Right renal pelvis (tissue), 4 donors: ENCODE results near the gene ZNF804A. TPM values are rescaled to one million over a fixed set of nuclear protein-coding genes. Genes with fewer than 3 reads are reported as not detected.

Experiments
- DNase-seq, 4 donors: peaks; one replicate each; pipeline ENCODE4 v3.0.0-alpha.2; 2013; ENCODE audit warnings: low read depth in 4 of 4, low spot score in 3 of 4, missing footprints in 1 of 4
- polyA plus RNA-seq, 4 donors: library from polyadenylated mRNA; unstranded; fragments of 120-200 nt; gene quantifications; one replicate each; pipeline ENCODE4 v1.2.1, GENCODE V29; 2013; ENCODE audit not compliant: insufficient read length in 4 of 4

The ZNF804A gene
- polyA plus RNA-seq: 1 to 10 TPM; 1.3 to 2.0 (median 2.0) TPM

DNA sequence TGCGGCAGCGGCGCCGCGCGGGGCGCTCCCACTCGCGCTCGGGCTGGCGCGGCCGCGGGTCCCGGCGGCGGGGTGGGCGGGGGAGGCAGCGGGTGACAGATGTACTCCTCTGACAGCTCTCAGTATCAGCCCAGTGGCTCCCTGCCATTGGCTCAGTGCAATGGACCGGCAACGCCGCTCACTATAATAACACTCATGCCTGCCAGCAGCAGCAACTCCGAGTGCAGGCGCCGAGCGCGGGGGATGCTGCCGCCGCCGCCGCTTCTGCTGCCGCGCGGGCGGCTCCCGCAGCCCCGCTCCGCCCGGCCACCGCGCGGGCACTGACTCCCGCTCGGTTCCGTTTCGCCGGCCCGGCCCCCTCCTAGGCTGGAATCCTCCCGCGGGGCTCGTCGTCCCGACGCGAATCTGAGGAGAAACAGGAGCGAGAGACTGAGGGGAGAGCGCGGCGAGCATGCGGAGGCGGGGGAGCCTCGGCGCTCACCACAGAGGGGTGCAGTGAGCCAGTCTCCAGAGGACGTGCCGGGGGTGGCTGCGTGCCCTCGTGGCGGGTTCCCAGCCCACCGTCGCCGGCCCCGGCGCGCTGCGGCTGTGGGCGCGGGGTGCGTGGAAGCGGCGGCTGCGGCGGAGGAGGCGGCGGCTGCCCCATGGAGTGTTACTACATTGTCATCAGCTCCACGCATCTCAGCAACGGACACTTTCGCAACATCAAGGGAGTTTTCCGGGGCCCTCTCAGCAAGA is at the start of gene ZNF804A:
Gene ZNF804A (plus strand): TSS at position 214 of the 738 bp plus-strand sequence. CDS start 431 bp downstream, at position 645.
- DNase-seq: peak in 1 of 4 donors; percentile 39

DNA sequence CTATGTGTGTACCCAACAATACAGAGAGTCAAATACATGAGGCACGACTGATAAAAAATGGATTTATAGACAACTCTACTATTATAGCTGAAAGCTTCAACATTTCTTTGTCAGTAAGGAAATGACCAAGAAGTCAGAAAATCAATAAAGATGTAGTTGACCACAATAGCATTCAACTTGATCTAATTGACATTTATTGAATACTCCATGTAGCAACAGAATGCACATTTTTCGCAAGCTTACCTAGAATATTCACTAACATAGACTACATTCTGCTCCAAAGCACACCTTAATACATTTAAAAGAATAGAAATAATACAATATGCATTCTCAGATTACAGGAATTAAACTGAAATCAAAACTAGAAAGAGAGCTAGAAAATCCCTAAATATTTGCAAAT is 49.2 kb upstream of the ZNF804A start:
- no peak for DNase-seq

DNA sequence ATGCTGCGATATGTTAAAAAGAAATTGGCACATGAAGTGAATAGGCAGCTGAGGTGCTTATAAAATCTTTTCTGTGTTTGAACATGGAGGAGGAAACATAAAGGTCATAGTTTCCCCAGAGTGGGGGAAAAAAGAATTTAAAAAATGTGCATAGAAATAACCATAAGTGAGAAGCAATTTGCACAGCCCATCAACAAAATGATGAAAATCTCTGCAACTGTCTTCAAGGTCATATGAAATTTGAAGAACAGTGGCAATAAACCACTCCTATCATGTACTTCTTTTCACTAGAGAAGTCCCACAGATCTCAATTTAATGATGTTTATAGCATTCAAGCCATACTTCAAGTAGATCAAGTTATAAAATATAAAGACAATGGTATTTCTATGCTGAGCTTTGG is 46.7 kb upstream of the ZNF804A start:
- DNase-seq: no peak

DNA sequence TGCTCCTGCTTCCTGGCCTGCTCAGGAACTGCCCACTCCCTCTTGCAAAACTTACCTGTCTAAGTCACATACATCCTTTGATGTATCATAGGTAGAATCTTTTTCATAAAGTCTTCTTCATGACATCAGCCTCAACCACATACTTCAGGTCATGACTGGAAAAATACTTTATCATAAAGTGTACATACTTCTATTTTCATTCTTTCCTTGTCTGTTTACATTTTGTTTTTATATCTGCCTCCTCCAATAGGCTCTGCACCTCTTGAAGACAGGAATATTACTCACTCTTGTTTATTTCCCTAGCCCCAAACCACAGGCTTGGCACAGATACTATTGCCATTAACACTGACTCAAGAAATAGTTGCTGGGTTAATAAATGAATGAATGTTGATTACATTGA is 43.6 kb upstream of the ZNF804A start:
- no peak for DNase-seq

DNA sequence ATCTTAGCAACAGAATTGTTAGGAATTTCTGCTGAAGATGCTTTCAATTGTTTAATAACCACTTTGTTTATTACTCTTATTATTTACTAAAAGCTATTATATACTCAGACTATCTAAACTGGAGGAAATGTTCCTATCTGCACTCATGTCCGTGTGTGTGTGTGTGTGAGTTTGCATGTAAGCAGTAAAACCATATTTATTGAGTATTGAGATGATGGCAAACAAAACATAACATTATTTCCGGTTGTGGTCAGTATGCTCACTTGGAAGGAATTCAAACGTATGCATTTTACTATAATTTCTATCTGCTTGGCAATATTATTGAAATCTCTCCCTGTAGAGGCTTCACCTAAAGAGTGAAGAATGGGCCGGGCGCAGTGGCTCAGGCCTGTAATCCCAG is 43.0 kb upstream of the ZNF804A start:
- no peak for DNase-seq

DNA sequence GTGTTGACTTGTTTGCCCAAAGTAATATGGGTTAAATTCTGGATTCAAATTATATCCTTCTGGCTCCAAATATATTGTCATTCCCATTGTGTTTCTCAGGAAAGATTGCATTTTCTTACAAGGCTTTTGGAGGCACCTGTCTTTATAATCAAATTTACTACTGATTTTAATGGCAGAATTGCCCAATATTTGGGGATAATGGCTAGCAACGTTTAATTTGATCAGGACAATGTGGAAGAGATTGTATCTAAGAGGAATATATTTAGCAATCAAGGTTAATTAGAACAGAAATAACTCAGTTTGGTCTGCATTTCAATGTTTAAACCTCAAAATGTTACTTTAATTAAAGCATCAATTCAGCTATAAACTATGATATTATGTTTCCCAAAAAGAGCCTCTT is 41.7 kb upstream of the ZNF804A start:
- no peak for DNase-seq

DNA sequence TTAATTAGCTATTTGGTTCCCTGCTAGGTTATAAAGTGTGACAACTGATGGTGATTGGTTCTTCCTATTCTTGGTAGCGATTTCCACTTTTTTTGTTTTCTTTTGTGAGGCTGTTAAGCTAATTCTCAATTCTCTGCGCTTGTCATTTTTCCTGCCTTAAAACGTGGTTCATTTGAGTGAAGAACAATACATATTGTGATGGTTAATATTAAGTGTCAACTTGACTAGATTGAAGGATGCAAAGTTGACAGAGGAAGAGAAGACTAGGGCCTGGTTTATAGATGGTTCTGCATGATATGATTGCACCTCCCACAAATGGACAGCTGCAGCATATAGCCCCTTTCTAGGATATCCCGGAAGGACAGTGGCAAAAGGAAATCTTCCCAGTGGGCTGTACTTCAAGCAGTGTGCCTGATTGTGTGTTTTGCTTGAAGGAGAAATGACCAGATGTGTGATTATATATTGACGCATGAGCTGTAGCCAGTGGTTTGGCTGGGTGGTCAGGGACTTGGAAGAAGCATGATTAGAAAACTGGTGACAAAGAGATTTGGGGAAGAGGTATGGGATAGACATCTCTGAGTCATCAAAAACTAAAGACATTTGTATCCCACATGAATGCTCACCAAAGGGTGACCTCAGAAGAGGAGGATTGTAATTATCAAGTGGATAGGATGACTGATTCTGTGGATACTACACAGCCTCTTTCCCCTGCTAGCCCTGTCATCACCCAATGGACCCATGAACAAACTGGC is 39.4 kb upstream of the ZNF804A start:
- no peak for DNase-seq

DNA sequence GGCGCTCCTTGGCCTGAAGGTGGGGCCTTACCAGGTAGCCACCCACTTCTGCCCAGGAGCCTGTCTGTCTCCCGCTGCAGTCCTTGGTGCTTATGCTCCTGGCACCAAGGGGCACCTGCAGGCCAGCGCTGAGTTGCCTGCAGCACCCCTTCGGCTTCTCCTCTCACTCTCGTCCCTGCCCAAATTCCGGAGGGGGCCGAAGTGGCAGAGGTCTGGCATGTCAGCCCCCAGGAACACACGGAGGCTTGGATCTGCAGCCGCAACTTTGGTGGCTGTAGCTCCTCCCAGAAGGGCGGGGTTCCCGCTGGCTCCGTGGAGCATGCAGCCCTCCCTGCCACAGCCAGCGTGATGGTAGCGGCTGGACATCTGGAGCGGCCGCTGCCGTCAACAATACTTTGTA is 37.7 kb upstream of the ZNF804A start:
- DNase-seq: no peak

DNA sequence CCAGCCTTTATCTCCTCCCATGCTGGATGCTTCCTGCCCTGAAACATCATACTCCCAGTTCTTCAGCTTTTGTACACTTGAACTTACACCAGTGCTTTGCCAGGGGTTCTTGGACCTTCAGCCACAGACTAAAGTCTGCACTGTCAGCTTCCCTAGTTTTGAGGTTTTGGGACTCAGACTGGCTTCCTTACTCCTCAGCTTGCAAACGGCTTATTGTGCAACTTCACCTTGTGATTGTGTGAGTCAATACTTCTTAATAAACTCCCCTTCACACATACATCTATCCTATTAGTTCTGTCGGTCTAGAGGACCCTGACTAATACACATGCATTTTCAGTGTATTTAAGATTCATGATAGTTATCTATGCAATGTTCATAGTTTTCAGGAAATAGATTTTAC is 35.8 kb upstream of the ZNF804A start:
- DNase-seq: no peak

DNA sequence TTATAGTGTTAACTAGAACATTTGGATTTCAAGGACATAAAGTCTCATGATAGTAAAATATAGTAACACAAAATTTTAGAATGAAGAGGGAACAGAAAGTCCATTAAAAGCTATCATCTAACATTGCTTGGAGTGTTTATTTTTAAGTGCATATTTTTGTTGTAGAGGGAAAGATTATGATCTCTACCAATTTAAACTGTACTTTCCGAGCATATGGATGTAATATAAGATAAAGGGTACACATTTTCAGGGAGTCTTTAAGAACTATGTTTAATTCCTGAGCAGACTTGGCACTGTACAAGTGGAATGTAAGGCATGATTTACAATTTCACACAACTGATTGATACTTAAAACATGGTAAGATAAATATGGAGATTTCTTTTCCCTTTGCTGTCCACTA is 34.2 kb upstream of the ZNF804A start:
- no peak for DNase-seq

DNA sequence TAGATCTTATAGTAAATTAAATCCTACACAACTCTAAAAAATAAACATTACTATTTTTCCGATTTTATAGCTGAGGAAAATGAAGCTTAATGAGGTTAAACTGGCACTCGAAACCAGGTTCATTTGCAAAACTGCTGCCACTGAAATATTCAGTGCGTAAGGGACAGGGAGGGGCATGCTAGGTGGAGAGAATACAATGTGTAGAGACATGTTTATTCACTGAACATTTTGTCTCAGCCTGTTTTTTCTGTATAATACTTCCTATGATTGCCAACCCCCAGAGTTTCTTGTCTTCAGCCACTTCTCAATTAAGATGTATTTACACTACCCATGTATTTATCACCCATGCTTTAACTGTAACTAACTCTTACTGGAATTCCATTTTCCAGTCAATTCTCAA is 31.6 kb upstream of the ZNF804A start:
- DNase-seq: no peak

DNA sequence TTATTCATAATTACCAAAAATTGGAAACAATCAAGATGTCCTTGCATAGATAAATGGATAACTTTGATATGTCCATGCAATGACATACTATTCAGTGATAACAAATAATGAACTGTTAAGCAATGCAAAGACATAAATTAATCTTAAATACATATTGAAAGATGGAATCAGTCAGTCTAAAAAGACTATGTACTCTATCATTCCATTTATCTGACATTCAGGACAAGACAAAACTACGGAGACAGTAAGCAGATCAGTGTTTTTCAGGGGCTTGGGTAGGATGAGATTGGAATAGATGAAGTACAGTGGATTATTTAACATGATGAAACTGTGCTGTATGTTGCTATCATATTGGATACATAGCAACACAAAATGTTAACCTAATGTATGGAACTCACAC is 21.3 kb upstream of the ZNF804A start:
- DNase-seq: no peak

DNA sequence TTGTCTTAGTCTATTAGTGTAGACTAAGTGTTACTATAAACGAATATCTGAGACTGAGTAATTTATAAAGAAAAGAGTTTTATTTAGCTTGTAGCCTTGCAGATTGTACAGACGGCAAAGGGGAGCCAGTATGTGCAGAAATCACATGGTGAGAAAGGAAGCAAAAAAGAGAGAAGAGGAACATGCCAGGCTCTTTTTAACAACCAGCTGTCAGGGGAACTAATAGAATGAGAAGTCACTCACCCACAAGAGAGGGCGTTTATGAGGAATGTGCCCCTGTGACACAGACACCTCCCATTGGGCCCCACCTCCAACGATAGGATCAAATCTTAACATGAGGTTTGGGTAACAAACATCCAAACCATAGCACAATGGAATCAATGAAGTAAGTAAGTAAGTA is 20.6 kb upstream of the ZNF804A start:
- no peak for DNase-seq

DNA sequence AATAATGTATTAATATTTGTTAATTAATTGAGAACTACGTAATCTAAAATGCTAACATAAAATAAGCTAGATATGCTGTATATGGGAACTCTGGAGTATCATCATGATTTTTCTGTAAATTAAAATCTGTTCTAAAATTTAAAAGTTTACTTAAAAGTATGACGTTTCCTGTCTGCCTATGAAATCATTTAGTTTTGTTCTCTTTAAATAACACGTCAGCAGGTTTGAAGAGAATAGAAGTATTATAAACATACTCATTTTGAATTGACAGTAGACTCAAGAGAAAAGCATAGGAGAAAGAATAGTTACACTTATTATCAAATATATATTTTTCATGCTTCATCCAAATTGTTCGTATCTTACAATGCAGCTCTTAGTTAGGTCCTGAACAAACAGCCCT is 19.1 kb upstream of the ZNF804A start:
- no peak for DNase-seq

DNA sequence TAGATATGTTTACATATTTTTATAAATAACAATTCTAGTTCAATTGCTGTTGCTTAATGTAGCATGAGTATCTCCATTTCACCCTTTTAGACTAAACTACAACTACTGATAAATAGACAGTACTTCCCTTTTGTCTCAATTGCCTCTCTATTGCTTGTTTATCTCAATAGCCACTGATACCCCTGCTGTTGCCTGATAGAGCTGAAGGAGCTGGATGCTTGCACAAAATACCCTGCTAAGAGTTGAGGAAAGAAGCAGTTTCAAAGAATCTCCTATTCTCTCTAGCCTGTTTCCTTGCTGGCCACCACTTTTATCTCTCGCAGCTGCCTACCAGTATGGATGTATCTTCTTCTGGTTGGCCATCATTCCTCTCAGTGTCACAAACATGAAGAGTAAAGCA is 16.9 kb upstream of the ZNF804A start:
- no peak for DNase-seq

DNA sequence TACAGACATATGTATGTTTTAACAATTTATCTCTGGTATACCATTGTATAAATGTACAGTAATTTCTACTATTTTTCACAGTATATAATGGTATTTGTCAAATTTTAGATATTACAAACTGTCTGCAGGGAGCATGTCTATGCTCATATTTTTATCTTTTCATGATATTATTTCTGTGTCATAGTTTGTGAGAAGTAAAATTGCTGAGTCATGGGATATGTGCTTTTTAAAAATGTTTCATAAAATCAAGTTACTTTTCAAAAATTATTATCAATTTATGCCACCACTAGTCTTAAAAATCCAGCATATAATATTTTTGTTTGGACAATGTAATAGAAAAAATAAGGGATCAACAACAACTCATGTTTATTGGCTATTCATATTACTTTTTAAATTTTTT is 9.1 kb upstream of the ZNF804A start:
- no peak for DNase-seq

DNA sequence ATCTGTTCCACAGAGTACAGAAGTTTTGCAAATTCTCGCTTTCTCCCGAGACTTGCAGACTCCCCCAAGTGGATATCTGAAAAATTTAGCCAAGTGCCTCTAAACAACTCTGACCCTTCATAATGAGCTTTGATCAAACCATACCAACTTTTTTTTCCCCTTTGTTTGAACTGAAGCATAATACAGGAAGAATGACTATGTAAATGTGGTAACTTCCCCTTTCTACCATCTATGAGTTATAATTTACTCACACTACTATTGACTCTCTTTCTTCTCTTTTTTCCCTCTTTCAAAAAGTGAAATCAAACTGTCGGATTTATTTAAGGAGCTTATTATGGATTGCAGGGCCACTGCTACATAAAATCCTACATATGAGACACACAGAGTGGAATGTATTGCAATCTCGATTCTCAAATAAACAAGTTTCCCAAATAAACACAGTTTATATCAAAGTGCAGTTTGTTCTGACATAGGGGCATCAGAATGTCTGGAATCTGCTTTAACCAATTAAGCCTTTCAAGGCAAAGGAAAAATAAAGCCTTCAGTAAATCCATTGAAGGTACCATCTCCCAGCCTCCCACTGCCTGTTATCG is 1.4 kb upstream of the ZNF804A start:
- no peak for DNase-seq

DNA sequence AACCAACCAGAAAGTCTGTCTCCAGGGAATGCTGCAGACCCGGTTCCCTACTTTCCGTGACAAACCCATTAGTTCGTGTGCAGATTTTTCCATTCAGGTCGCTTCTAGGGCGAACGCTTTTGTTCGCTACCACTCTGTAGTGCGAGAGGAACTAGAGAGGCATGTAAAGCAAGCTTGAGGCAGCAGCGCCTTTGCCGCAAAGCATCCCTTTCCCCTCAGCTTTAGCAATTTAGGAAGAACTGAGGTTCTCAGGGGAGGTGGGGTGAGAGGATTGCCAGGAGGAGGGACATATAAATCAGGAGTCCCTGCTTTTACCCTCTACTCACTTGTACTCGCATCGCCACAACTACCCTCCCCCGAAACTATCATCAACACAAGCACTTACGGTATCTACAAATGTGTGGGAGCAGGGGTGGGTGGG is 748 bp upstream of the ZNF804A start:
- DNase-seq: no peak

DNA sequence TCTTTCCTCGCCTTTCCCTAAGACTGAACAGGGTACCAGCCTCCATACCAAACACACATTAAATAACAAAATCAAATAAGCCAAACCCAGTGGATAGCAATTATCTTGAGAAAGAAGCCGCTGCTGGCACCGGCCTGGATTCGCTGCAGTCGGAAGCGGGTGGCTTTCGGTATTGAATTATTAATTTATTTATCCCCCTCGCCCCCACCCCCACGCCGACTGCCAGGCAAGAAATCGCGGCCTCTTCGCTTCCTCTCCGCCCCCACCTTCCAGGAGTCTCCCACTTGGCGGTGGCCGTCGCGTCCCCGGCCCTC is 370 bp upstream of the ZNF804A start:
- DNase-seq: no peak

DNA sequence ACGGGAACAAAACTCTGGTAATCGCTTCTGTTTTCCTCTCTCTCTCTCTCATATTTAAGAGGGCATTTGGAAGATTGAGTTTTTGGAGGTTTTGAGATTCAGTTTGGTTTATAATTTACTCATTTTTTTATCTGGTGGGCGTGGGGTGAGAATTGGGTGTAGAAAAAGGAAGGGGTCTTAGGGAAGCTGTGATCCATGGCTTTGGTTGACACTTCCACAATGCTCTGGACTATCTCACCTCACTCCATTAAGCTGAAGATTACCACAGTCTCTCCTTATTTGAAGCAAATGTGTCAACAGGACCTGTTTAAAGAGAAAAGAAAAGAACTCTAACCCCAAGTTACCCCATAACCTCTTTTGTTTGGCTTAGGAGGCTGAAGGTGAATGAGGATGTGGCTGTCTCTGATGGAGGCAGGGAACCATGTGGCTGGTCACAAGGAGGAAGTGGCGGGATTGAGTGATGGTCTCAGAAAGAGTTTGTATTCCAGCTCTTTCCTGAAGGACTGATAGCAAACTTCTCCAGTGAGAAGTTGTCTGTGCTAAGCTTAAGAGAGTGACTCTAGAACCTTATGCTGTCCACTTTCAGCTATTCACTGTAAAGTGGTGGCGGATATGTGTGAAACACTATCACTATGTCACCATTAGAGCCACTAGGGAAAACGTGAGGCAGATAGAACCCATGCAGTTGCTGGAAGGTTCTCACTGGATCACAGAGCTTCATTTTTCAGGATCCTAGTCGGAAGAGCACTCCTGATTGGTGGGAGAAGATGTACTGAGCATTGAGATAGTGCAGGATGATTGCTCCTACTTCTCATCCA is 934 bp downstream of the ZNF804A start:
- no peak for DNase-seq

DNA sequence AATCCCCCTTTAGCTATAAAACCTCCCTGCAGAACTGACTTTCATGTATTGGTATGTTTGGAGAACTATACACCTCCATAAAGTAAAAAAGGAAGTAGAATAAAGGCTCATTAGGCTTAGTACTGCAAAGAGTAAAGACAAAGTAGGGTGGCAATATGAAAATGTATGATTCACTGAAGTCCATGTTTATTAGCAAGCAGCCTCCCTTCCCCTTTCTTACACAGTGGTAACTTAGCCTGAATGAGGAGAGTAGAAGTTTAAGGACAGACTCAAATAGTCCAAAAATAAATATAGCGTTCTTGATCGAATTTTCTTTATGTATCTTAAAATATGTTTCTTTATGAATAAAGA is 1.5 kb downstream of the ZNF804A start:
- DNase-seq: no peak
